Gastroesophageal sphincter (tissue), 4 donors: ENCODE measurements around the gene PRKN. TPM values are rescaled to one million over a fixed set of nuclear protein-coding genes. Genes with fewer than 3 reads are reported as not detected.
"Not testable (repeated sequence)": the region's sequence is repeated elsewhere in the genome, so short reads cannot be mapped to it uniquely, and the experiment has no call there.

Experiments used
- ATAC-seq: fragments of 150-250 bp; one replicate; pipeline ENCODE4 v1.9.1; 2016; ENCODE audit warnings: mild to moderate bottlenecking, moderate library complexity
- H3K27ac ChIP-seq, 4 donors: fragments of 200-600 bp; sonication (generic) in 3 of 4; 1 replicate in 3 of 4; 2 replicates in 1 of 4; pipeline ENCODE4 v1.5.1; 2016 to 2019
- H3K27me3 ChIP-seq: fragments of 200-600 bp; sonication (generic); one replicate; pipeline ENCODE4 v1.5.1; 2019
- H3K36me3 ChIP-seq, 2 donors: fragments of 200-600 bp; sonication (generic); one replicate each; pipeline ENCODE4 v1.5.1; 2019; ENCODE audit warnings: control low read depth in 1 of 2
- H3K4me1 ChIP-seq, 3 donors: fragments of 200-600 bp; sonication (generic); 1 replicate in 2 of 3; 2 replicates in 1 of 3; pipeline ENCODE4 v1.5.1; 2016 to 2019; ENCODE audit warnings: control low read depth in 2 of 3
- H3K4me3 ChIP-seq, 2 donors: fragments of 200-600 bp; sonication (generic); one replicate each; pipeline ENCODE4 v1.5.1; 2019; ENCODE audit warnings: mild to moderate bottlenecking in 1 of 2, moderate library complexity in 1 of 2
- H3K9me3 ChIP-seq, 3 donors: fragments of 200-600 bp; sonication (generic); one replicate each; pipeline ENCODE4 v1.5.1; 2017 to 2019; ENCODE audit warnings: control low read depth in 2 of 3
- CTCF ChIP-seq, 4 experiments: fragments of 200-600 bp in 2 of 4; fragments of 450-650 bp in 2 of 4; sonication (generic) in 1 of 4; IDR thresholded peaks; one replicate each; pipeline ENCODE4 v1.5.1; 2017 to 2019; ENCODE audit warnings: antibody characterized with exemption in 4 of 4, mild to moderate bottlenecking in 2 of 4, moderate library complexity in 2 of 4
- EP300 ChIP-seq: sonication (generic); formaldehyde crosslinking; IDR thresholded peaks from one replicate; pipeline ENCODE4 v1.6.1; 2017; ENCODE audit warnings: antibody characterized with exemption, mild to moderate bottlenecking
- POLR2A ChIP-seq, 2 donors: fragments of 450-650 bp; IDR thresholded peaks; one replicate each; pipeline ENCODE4 v1.6.1; 2017; ENCODE audit warnings: antibody characterized with exemption in 2 of 2, mild to moderate bottlenecking in 2 of 2, moderate library complexity in 1 of 2
- POLR2AphosphoS5 ChIP-seq: sonication (generic); formaldehyde crosslinking; IDR thresholded peaks from one replicate; pipeline ENCODE4 v1.6.1; 2017; ENCODE audit warnings: antibody characterized with exemption
- WGBS, 2 donors: methylation state at CpG; one replicate each; pipeline ENCODE4 v1.1.5; 2018; ENCODE audit warnings: low coverage in 1 of 2; 5-methylcytosine and 5-hydroxymethylcytosine counted together
- total RNA-seq, 4 donors: library from RNA; depleted of rRNA; stranded (reverse); fragments of >200 nt; gene quantifications; one replicate each; pipeline ENCODE4 v1.1.0, GENCODE V29; 2016

PRKN gene
- total RNA-seq, 4 donors from 2014 or later, result 8.4 to 58.6 (median 25.8) TPM

GRCh38 chr6:161830866-161831616, 896.5 kb downstream of the PRKN start:
- 25 to 28% methylated on average over 2 to 6 of the region's 6 CpGs for WGBS, 2 donors
- Histone ChIP-seq H3K4me1 (no peaks in the 10 kb centered on the region), H3K4me3 (no peak overlapping the region), H3K36me3 (no peaks in the 10 kb centered on the region), H3K27me3 (no peaks in the 10 kb centered on the region), H3K9me3 (no peaks in the 10 kb centered on the region), H3K27ac (no peak overlapping the region)
- no peak for ATAC-seq
- TF ChIP-seq CTCF (IDR thresholded peaks at IDR 0.05) (no peak), EP300 (no peak), POLR2AphosphoS5 (no peak), POLR2A (IDR thresholded peaks at IDR 0.05) (no peak)

GRCh38 chr6:161829291-161829729, 898.3 kb downstream of the PRKN start:
- Histone ChIP-seq H3K27me3 (no peaks in the 10 kb centered on the region), H3K4me3 (no peak overlapping the region), H3K9me3 (no peaks in the 10 kb centered on the region), H3K36me3 (no peaks in the 10 kb centered on the region), H3K4me1 (no peaks in the 10 kb centered on the region), H3K27ac (no peak overlapping the region)
- no peak for TF ChIP-seq POLR2A (IDR thresholded peaks at IDR 0.05)
- TF ChIP-seq EP300, result no peak
- no peak for TF ChIP-seq CTCF (IDR thresholded peaks at IDR 0.05)
- TF ChIP-seq POLR2AphosphoS5, result no peak
- 81 to 91% methylated on average over 3 to 4 of the region's 9 CpGs for WGBS, 2 donors
- ATAC-seq, result no peak

- TF ChIP-seq POLR2A (IDR thresholded peaks at IDR 0.05) (no peak), CTCF (IDR thresholded peaks at IDR 0.05) (no peak), POLR2AphosphoS5 (no peak), EP300 (no peak)
- no peaks in the 10 kb centered on the region for H3K27me3 ChIP-seq
- H3K36me3 ChIP-seq, result no peaks in the 10 kb centered on the region
- no peaks in the 10 kb centered on the region for H3K9me3 ChIP-seq
- no peaks in the 10 kb centered on the region for H3K4me1 ChIP-seq
- no peak overlapping the region for H3K27ac ChIP-seq
- no peak overlapping the region for H3K4me3 ChIP-seq
- ATAC-seq, result no peak
- 69 to 77% methylated on average over 3 to 6 of the region's 9 CpGs for WGBS, 2 donors
These were observed 899.2 kb downstream of the PRKN start for GRCh38 chr6:161828355-161828754.

- H3K27me3 ChIP-seq, result no peaks in the 10 kb centered on the region
- 77 to 84% methylated on average over 6 of the region's 6 CpGs for WGBS, 2 donors
- ATAC-seq, result no peak
- no peak for TF ChIP-seq CTCF (IDR thresholded peaks at IDR 0.05)
- TF ChIP-seq POLR2AphosphoS5, result no peak
- TF ChIP-seq EP300, result no peak
- no peak for TF ChIP-seq POLR2A (IDR thresholded peaks at IDR 0.05)
- no peaks in the 10 kb centered on the region for H3K36me3 ChIP-seq
- H3K9me3 ChIP-seq, result no peaks in the 10 kb centered on the region
- H3K27ac ChIP-seq, result no peak overlapping the region
- H3K4me1 ChIP-seq, result no peaks in the 10 kb centered on the region
- no peak overlapping the region for H3K4me3 ChIP-seq
These were observed 901.1 kb downstream of the PRKN start for GRCh38 chr6:161826512-161826911.

GRCh38 chr6:161822204-161822603, 905.4 kb downstream of the PRKN start:
- not testable (repeated sequence) for H3K4me3 ChIP-seq, H3K36me3 ChIP-seq, H3K4me1 ChIP-seq, ATAC-seq, H3K9me3 ChIP-seq, H3K27ac ChIP-seq, H3K27me3 ChIP-seq
- 93 to 98% methylated on average over 6 of the region's 9 CpGs for WGBS, 2 donors
